ENCODE results near the gene SMIM43.
"Not testable (repeated sequence)": the region's sequence is repeated elsewhere in the genome, so short reads cannot be mapped to it uniquely, and the experiment has no call there.

SMIM43 gene

DNA sequence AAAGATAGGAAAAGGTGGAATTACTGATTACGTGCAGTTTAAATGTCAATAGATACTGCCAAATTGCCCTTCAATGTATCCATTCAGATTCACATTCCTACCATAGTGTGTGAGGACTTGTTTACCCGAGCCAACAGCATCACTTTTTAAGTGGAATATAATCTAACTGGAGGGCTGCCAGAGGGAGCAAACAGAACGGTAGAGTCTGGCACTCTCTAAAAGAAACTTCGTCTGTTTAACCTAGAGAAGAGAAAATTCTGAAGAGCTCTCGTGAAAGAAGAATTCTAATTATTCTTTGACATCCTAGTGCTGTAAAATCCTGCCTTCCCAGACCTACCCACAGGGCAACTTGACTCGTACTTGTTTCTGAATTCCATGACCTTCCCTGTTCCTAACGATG lies 23.2 kb downstream of the SMIM43 start:
- ATAC-seq (replicated peaks; ENCODE audit: extremely low read depth, poor library complexity, severe bottlenecking) (no peak), DNase-seq (ENCODE audit: low spot score in 2 of 2) (no peak)
- Mint-ChIP-seq H3K36me3 (ENCODE audit: insufficient read depth) (no peaks in the 10 kb centered on the region), H3K9me3 (no peaks in the 10 kb centered on the region), H3K27ac (ENCODE audit: low read depth) (no peak overlapping the region), H3K4me3 (no peak overlapping the region), H3K4me1 (no peaks in the 10 kb centered on the region), H3K27me3 (no peaks in the 10 kb centered on the region)

- DNase-seq (ENCODE audit: low spot score in 2 of 2) (no peak), ATAC-seq (replicated peaks; ENCODE audit: extremely low read depth, poor library complexity, severe bottlenecking) (no peak)
- no peaks in the 10 kb centered on the region for H3K36me3 Mint-ChIP-seq (ENCODE audit: insufficient read depth)
- no peaks in the 10 kb centered on the region for H3K9me3 Mint-ChIP-seq
- H3K27ac Mint-ChIP-seq (ENCODE audit: low read depth) = no peak overlapping the region
- H3K27me3 Mint-ChIP-seq = no peaks in the 10 kb centered on the region
- H3K4me3 Mint-ChIP-seq = no peak overlapping the region
- no peaks in the 10 kb centered on the region for H3K4me1 Mint-ChIP-seq
These were observed 24.1 kb downstream of the SMIM43 start for GRCh38 chr4:121740796-121741409.

- no peak overlapping the region for H3K4me3 Mint-ChIP-seq
- H3K27ac Mint-ChIP-seq (ENCODE audit: low read depth) = no peak overlapping the region
These were observed 25.4 kb downstream of the SMIM43 start for GRCh38 chr4:121739575-121739974.

DNA sequence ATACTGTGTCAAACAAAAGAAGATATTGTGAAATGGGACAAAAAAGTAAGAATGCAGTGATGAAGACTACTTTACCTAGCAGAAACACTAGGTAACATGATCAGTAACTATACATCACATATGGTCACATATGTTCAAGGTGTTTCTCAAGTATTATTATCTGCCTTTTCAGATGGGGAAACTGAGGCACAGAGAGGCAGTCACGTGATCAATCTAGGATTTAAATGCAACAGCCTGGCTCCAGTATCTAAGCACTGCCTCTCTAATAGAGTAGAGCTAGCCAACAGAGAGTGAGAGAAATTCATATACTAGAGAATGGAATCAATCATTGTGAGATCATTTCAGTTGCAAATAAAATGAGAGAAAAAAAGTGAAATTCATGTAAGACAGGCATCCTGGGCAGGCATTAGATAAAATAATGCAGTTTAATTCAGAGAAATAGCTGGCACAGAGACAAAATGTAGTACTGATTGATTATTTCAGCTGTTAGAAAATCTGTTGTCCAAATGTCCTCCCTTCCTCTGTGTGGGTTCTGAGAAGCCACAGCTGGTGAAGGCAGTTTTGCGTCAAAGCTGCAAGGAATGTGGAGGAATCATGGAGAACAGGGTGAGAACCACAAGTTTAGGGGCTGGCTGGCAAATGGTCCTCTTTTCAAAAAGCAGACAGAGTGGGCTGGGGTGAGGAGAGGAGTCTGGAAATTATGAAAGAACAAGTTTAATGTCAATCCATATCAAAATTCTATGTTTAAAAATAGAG lies 26.0 kb downstream of the SMIM43 start:
- no peak for ATAC-seq (replicated peaks; ENCODE audit: extremely low read depth, poor library complexity, severe bottlenecking)
- DNase-seq (ENCODE audit: low spot score in 2 of 2) = no peak
- H3K36me3 Mint-ChIP-seq (ENCODE audit: insufficient read depth) = no peaks in the 10 kb centered on the region
- no peak overlapping the region for H3K27ac Mint-ChIP-seq (ENCODE audit: low read depth)
- no peaks in the 10 kb centered on the region for H3K4me1 Mint-ChIP-seq
- H3K9me3 Mint-ChIP-seq = no peaks in the 10 kb centered on the region
- no peaks in the 10 kb centered on the region for H3K27me3 Mint-ChIP-seq
- H3K4me3 Mint-ChIP-seq = no peak overlapping the region

More at GRCh38 chr4:121739575-121739974, 25.4 kb downstream of the SMIM43 start:
- Mint-ChIP-seq H3K9me3 (no peaks in the 10 kb centered on the region), H3K4me1 (no peaks in the 10 kb centered on the region), H3K36me3 (ENCODE audit: insufficient read depth) (no peaks in the 10 kb centered on the region), H3K27me3 (no peaks in the 10 kb centered on the region)
- DNase-seq (ENCODE audit: low spot score in 2 of 2) (no peak), ATAC-seq (replicated peaks; ENCODE audit: extremely low read depth, poor library complexity, severe bottlenecking) (no peak)

- no peaks in the 10 kb centered on the region for H3K4me1 Mint-ChIP-seq
- no peak overlapping the region for H3K27ac Mint-ChIP-seq (ENCODE audit: low read depth)
- ATAC-seq (replicated peaks; ENCODE audit: extremely low read depth, poor library complexity, severe bottlenecking) = no peak
These were observed 27.0 kb downstream of the SMIM43 start for GRCh38 chr4:121737846-121738554.

GRCh38 chr4:121736735-121737351 lies 28.1 kb downstream of the SMIM43 start:
- Mint-ChIP-seq H3K36me3 (ENCODE audit: insufficient read depth) (no peaks in the 10 kb centered on the region), H3K4me3 (no peak overlapping the region), H3K27me3 (no peaks in the 10 kb centered on the region), H3K9me3 (no peaks in the 10 kb centered on the region), H3K4me1 (no peaks in the 10 kb centered on the region), H3K27ac (ENCODE audit: low read depth) (no peak overlapping the region)
- ATAC-seq (replicated peaks; ENCODE audit: extremely low read depth, poor library complexity, severe bottlenecking) = no peak
- DNase-seq (ENCODE audit: low spot score in 2 of 2) = no peak

More at GRCh38 chr4:121737846-121738554, 27.0 kb downstream of the SMIM43 start:
- Mint-ChIP-seq H3K9me3 (no peaks in the 10 kb centered on the region), H3K27me3 (no peaks in the 10 kb centered on the region), H3K36me3 (ENCODE audit: insufficient read depth) (no peaks in the 10 kb centered on the region), H3K4me3 (no peak overlapping the region)
- no peak for DNase-seq (ENCODE audit: low spot score in 2 of 2)

GRCh38 chr4:121734571-121734970 lies 30.4 kb downstream of the SMIM43 start:
- no peak overlapping the region for H3K27ac Mint-ChIP-seq (ENCODE audit: low read depth)
- ATAC-seq (replicated peaks; ENCODE audit: extremely low read depth, poor library complexity, severe bottlenecking) = no peak

GRCh38 chr4:121733942-121734341 lies 31.0 kb downstream of the SMIM43 start:
- H3K36me3 Mint-ChIP-seq (ENCODE audit: insufficient read depth) = no peaks in the 10 kb centered on the region
- H3K4me1 Mint-ChIP-seq = no peaks in the 10 kb centered on the region
- H3K27ac Mint-ChIP-seq (ENCODE audit: low read depth) = no peak overlapping the region
- ATAC-seq (replicated peaks; ENCODE audit: extremely low read depth, poor library complexity, severe bottlenecking) = no peak
- no peak for DNase-seq (ENCODE audit: low spot score in 2 of 2)
- no peaks in the 10 kb centered on the region for H3K9me3 Mint-ChIP-seq
- H3K4me3 Mint-ChIP-seq = no peak overlapping the region
- H3K27me3 Mint-ChIP-seq = no peaks in the 10 kb centered on the region

More at GRCh38 chr4:121734571-121734970, 30.4 kb downstream of the SMIM43 start:
- no peaks in the 10 kb centered on the region for H3K27me3 Mint-ChIP-seq
- no peaks in the 10 kb centered on the region for H3K36me3 Mint-ChIP-seq (ENCODE audit: insufficient read depth)
- H3K4me3 Mint-ChIP-seq = no peak overlapping the region
- no peaks in the 10 kb centered on the region for H3K4me1 Mint-ChIP-seq
- no peak for DNase-seq (ENCODE audit: low spot score in 2 of 2)
- H3K9me3 Mint-ChIP-seq = no peaks in the 10 kb centered on the region

- H3K9me3 Mint-ChIP-seq; ATAC-seq (replicated peaks; ENCODE audit: extremely low read depth, poor library complexity, severe bottlenecking); H3K36me3 Mint-ChIP-seq (ENCODE audit: insufficient read depth); H3K4me3 Mint-ChIP-seq; H3K4me1 Mint-ChIP-seq; DNase-seq (ENCODE audit: low spot score in 2 of 2); H3K27me3 Mint-ChIP-seq; H3K27ac Mint-ChIP-seq (ENCODE audit: low read depth): not testable (repeated sequence)
These were observed 35.2 kb downstream of the SMIM43 start for GRCh38 chr4:121729753-121730152.

- Mint-ChIP-seq H3K9me3 (no peaks in the 10 kb centered on the region), H3K27me3 (no peaks in the 10 kb centered on the region), H3K27ac (ENCODE audit: low read depth) (no peak overlapping the region), H3K36me3 (ENCODE audit: insufficient read depth) (no peaks in the 10 kb centered on the region), H3K4me1 (no peaks in the 10 kb centered on the region), H3K4me3 (no peak overlapping the region)
- no peak for DNase-seq (ENCODE audit: low spot score in 2 of 2)
- no peak for ATAC-seq (replicated peaks; ENCODE audit: extremely low read depth, poor library complexity, severe bottlenecking)
These were observed 36.2 kb downstream of the SMIM43 start for GRCh38 chr4:121728798-121729226.

DNA sequence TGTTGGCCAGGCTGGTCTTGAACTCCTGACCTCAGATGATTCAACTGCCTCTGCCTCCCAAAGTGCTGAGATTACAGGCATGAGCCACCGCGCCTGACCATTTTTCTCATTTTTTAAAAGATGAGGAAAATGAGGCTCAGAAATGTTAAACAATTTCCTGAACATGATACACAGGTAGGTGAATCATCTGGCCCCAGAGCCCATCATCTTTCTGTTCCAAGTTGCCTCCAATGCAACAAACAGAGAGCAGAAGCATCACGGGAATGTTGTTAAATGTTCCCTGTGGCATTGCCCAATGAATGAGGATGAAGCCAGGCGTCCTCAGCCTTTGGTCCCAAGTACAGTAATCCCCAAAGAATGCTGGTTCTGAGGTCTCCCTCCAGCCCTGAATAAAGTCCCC lies 36.9 kb downstream of the SMIM43 start:
- no peak overlapping the region for H3K4me3 Mint-ChIP-seq
- no peak for ATAC-seq (replicated peaks; ENCODE audit: extremely low read depth, poor library complexity, severe bottlenecking)

DNA sequence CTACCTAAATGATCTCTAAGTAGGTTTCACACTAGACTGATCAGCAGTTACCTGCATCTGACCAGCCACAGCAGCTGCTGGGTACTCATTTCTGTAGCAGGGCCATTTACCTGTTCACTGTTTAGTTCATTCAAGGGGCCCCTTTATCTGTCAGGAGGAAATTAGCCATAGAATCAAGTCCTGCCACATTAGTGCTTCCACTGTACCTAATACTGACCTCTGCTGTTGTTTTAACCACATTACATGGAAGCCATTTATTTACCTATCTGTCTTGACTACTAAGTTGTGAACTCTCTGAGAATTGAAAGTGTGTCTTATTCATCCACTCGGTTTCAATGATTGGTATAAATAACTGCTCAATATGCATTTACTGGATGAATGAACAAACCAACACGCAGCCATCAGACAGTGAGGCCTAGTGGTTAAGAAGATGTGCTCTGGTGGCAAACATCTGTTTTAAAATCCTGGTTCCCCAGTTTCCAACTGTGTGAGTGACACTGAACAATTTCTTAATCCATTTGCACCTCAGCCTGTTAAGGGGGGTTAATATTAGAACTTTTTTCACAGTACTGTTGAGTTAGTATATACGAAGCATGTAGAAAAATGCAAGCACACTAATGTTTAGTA lies 38.2 kb downstream of the SMIM43 start:
- DNase-seq (ENCODE audit: low spot score in 2 of 2) (no peak), ATAC-seq (replicated peaks; ENCODE audit: extremely low read depth, poor library complexity, severe bottlenecking) (peak; percentile 86)
- H3K4me3 Mint-ChIP-seq = no peak overlapping the region
- no peaks in the 10 kb centered on the region for H3K4me1 Mint-ChIP-seq
- H3K36me3 Mint-ChIP-seq (ENCODE audit: insufficient read depth) = no peaks in the 10 kb centered on the region
- H3K27ac Mint-ChIP-seq (ENCODE audit: low read depth) = no peak overlapping the region
- no peaks in the 10 kb centered on the region for H3K9me3 Mint-ChIP-seq
- H3K27me3 Mint-ChIP-seq = no peaks in the 10 kb centered on the region

More for the DNA sequence above, 36.9 kb downstream of the SMIM43 start:
- H3K27me3 Mint-ChIP-seq = no peaks in the 10 kb centered on the region
- H3K4me1 Mint-ChIP-seq = no peaks in the 10 kb centered on the region
- H3K9me3 Mint-ChIP-seq = no peaks in the 10 kb centered on the region
- DNase-seq (ENCODE audit: low spot score in 2 of 2) = no peak
- no peaks in the 10 kb centered on the region for H3K36me3 Mint-ChIP-seq (ENCODE audit: insufficient read depth)
- H3K27ac Mint-ChIP-seq (ENCODE audit: low read depth) = no peak overlapping the region
